Muscle of leg (tissue), 11 donors: Measurements from ENCODE around the gene GRID1. TPM values are rescaled to one million over a fixed set of nuclear protein-coding genes. Genes with fewer than 3 reads are reported as not detected.

Source experiments
- DNase-seq: peaks from one replicate; pipeline ENCODE4 v3.0.0; 2013
- H3K27ac ChIP-seq: one replicate; pipeline ENCODE4 v1.5.1; 2013; ENCODE audit warnings: mild to moderate bottlenecking, low read length, control low read depth
- H3K27me3 ChIP-seq: one replicate; pipeline ENCODE4 v1.6.1; 2013; ENCODE audit warnings: low read length; ENCODE audit not compliant: control insufficient read depth, insufficient read depth
- H3K36me3 ChIP-seq: one replicate; pipeline ENCODE4 v1.6.1; 2013; ENCODE audit warnings: low read length; ENCODE audit not compliant: control insufficient read depth, insufficient read depth
- H3K4me1 ChIP-seq: one replicate; pipeline ENCODE4 v1.6.1; 2013; ENCODE audit warnings: low read length; ENCODE audit not compliant: control insufficient read depth, insufficient read depth
- H3K4me3 ChIP-seq: one replicate; pipeline ENCODE4 v1.5.1; 2013; ENCODE audit warnings: low read length, control low read depth
- H3K9me3 ChIP-seq: replicated peaks from 2 replicates; pipeline ENCODE4 v1.6.1; 2013; ENCODE audit warnings: low read depth, low read length; ENCODE audit not compliant: control insufficient read depth
- WGBS: methylation state at CpG from one replicate; pipeline ENCODE4 v1.1.5; 2013; ENCODE audit warnings: missing lambda C conversion rate; ENCODE audit not compliant: insufficient coverage; 5-methylcytosine and 5-hydroxymethylcytosine counted together
- polyA plus RNA-seq, 8 donors: library from polyadenylated mRNA; unstranded; fragments of 120-200 nt; gene quantifications; one replicate each; pipeline versions ENCODE4 v1.2.1 to v1.2.3, GENCODE V29; 2013; ENCODE audit warnings: inconsistent platforms in 1 of 8, low replicate concordance in 1 of 8; ENCODE audit not compliant: insufficient read length in 8 of 8, insufficient read depth in 1 of 8
- total RNA-seq: library from RNA; stranded (reverse); fragments of 120-200 nt; gene quantifications from one replicate; pipeline ENCODE4 v1.2.4, GENCODE V29; 2013

GRID1 gene
- total and polyA plus RNA-seq, 9 donors = 2.4 to 6.1 (median 3.1) TPM

- 77% methylated on average over 12 of the region's 12 CpGs for WGBS
- H3K4me3 ChIP-seq = no peak overlapping the region
- H3K36me3 ChIP-seq = no peaks in the 10 kb centered on the region
- H3K9me3 ChIP-seq = no peaks in the 10 kb centered on the region
- peaks cover 18% of the 10 kb centered on the region for H3K27me3 ChIP-seq
- DNase-seq = no peak
- peaks cover 7% of the 10 kb centered on the region for H3K4me1 ChIP-seq
- no peak overlapping the region for H3K27ac ChIP-seq
Observed at GRCh38 chr10:86267286-86268195, 99.1 kb downstream of the GRID1 start.

DNA sequence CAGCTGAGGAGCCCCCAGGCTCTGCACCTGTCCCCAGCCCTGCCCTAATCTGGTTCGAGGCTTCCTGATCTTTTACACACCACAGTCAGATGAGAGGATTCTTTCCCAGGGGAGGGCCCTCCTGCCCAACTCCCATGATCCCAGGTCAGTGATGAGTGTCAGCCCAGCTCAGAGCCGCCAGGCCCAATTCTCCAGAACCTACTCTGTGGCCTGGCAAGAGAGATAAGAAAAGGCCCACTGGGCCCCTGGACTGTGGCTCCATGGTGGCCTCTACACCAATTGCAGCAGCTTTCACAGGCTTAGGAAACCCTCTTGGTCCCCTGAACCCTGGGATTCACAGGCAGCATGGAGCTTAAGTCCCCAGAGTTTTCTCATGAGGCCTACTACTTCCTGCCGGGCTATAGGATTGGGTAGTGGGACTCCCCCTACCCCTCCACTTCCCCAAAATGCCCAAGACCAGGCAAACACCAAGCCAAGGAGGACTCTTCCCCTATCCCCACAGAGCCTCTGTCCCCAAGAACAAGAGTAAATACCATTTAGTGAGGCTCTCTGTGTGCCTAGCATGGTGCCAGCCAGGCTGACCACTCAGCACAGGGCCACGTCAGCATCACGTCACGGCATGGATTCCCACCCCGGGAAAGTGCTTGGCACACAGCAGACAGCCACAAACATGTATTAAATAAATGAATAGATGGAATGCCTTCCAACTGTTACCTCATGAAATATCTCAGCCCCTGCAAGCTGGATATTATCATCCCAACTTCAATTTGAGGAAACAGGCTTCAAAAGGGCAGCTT, 100.0 kb downstream of the GRID1 start:
- no peaks in the 10 kb centered on the region for H3K9me3 ChIP-seq
- H3K36me3 ChIP-seq = no peaks in the 10 kb centered on the region
- no peak overlapping the region for H3K4me3 ChIP-seq
- 63% methylated on average over 2 of the region's 7 CpGs for WGBS
- no peak for DNase-seq
- H3K27me3 ChIP-seq = peaks cover 26% of the 10 kb centered on the region
- H3K27ac ChIP-seq = no peak overlapping the region
- H3K4me1 ChIP-seq = peaks cover 9% of the 10 kb centered on the region

GRCh38 chr10:86265895-86266259, 100.7 kb downstream of the GRID1 start:
- H3K27me3 ChIP-seq = peaks cover 30% of the 10 kb centered on the region
- WGBS = 56% methylated on average over 3 of the region's 3 CpGs
- H3K36me3 ChIP-seq = no peaks in the 10 kb centered on the region
- DNase-seq = no peak
- H3K9me3 ChIP-seq = no peaks in the 10 kb centered on the region
- peaks cover 9% of the 10 kb centered on the region for H3K4me1 ChIP-seq
- H3K27ac ChIP-seq = no peak overlapping the region
- H3K4me3 ChIP-seq = no peak overlapping the region

- peaks cover 30% of the 10 kb centered on the region for H3K27me3 ChIP-seq
Observed at GRCh38 chr10:86265236-86265894, 101.2 kb downstream of the GRID1 start.

DNA sequence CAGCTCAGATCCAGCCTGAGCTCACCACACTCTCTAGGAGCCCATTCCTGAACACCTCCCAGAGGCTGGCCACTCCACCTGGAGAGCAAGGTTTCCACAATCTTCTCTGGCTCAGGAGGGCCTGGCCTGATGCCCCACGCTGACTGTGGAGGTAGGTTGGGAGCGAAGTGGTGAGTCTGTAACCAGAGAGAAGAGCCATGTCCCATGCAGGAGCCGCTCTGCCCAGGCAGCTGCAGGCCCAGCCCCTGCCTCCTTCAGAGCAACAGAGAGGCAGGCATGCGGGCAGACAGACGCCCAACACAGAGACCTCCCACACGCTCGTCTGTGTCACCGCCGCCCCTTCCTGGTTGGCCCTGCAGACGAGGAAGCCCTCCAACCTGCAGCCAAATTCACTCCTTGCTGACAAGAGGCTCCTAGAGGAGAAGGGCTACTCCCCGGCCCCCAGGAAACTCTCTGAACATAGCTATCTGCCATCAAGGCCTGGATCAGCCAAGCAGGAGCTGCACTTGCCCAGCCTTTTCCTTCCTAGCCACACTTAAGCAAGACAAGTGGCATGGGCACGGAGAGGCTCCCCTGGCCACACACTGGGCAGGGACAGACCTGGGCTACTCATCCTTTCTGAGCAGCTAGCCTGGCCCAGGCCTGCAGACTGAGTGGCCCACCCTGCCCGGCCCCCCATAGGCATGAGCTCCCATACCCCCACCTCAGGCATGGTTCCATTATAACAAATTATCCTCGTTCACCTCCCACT, 101.9 kb downstream of the GRID1 start:
- no peaks in the 10 kb centered on the region for H3K36me3 ChIP-seq
- 52% methylated on average over 14 of the region's 14 CpGs for WGBS
- DNase-seq = no peak
- peaks cover 9% of the 10 kb centered on the region for H3K4me1 ChIP-seq
- no peak overlapping the region for H3K27ac ChIP-seq
- peaks cover 30% of the 10 kb centered on the region for H3K27me3 ChIP-seq
- no peak overlapping the region for H3K4me3 ChIP-seq
- no peaks in the 10 kb centered on the region for H3K9me3 ChIP-seq

More at GRCh38 chr10:86265236-86265894, 101.2 kb downstream of the GRID1 start:
- 68% methylated on average over 6 of the region's 8 CpGs for WGBS
- DNase-seq = no peak
- Histone ChIP-seq H3K36me3 (no peaks in the 10 kb centered on the region), H3K27ac (no peak overlapping the region), H3K4me1 (peaks cover 9% of the 10 kb centered on the region), H3K4me3 (no peak overlapping the region), H3K9me3 (no peaks in the 10 kb centered on the region)

- Histone ChIP-seq H3K27ac (no peak overlapping the region), H3K9me3 (no peaks in the 10 kb centered on the region), H3K4me1 (peaks cover 9% of the 10 kb centered on the region), H3K27me3 (peaks cover 30% of the 10 kb centered on the region), H3K36me3 (no peaks in the 10 kb centered on the region), H3K4me3 (no peak overlapping the region)
- WGBS = 83% methylated on average over 5 of the region's 5 CpGs
- DNase-seq = no peak
Observed at GRCh38 chr10:86263907-86264306, 102.7 kb downstream of the GRID1 start.

GRCh38 chr10:86263209-86263608, 103.4 kb downstream of the GRID1 start:
- no peak overlapping the region for H3K27ac ChIP-seq
- peaks cover 9% of the 10 kb centered on the region for H3K4me1 ChIP-seq
- no peak overlapping the region for H3K4me3 ChIP-seq
- H3K36me3 ChIP-seq = no peaks in the 10 kb centered on the region
- peaks cover 30% of the 10 kb centered on the region for H3K27me3 ChIP-seq
- H3K9me3 ChIP-seq = no peaks in the 10 kb centered on the region
- WGBS = 56% methylated on average over 19 of the region's 27 CpGs
- no peak for DNase-seq

DNA sequence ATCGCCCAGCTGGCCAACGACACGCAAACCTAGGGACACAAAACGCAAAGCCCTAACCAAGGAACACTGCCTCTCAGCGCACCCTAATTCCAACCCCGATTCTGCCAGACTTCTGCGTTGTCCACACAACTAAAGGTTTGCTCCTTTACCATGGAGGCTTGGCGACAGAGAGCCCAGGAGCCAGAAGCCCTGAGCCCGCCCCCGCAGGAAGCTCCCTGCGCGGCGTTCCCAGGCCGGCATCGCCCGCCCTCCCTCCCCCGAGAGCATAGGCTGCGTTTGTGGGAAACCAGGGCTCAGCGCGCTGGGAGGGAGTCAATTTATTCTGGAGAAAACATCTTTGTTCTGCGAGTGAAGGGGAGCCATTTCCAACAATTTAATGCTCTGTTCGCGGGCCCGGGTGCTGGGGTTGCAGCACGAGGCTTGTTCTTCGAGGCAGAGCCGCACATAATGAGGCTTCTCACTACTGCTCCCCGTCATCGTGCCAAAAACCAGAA, 103.9 kb downstream of the GRID1 start:
- no peak overlapping the region for H3K4me3 ChIP-seq
- H3K36me3 ChIP-seq = no peaks in the 10 kb centered on the region
- no peak overlapping the region for H3K27ac ChIP-seq
- 27% methylated on average over 15 of the region's 29 CpGs for WGBS
- DNase-seq = peak; percentile 16
- peaks cover 30% of the 10 kb centered on the region for H3K27me3 ChIP-seq
- no peaks in the 10 kb centered on the region for H3K9me3 ChIP-seq
- H3K4me1 ChIP-seq = peaks cover 9% of the 10 kb centered on the region

GRCh38 chr10:86261941-86262687, 104.5 kb downstream of the GRID1 start:
- Histone ChIP-seq H3K9me3 (no peaks in the 10 kb centered on the region), H3K27ac (no peak overlapping the region), H3K4me1 (peaks cover 9% of the 10 kb centered on the region), H3K36me3 (no peaks in the 10 kb centered on the region), H3K4me3 (no peak overlapping the region), H3K27me3 (peaks cover 30% of the 10 kb centered on the region)
- 57% methylated on average over 8 of the region's 14 CpGs for WGBS
- DNase-seq = no peak
